Endothelial cell of umbilical vein (primary cell): ENCODE data around the gene WDR27. TPM values are rescaled to one million over a fixed set of nuclear protein-coding genes. Genes with fewer than 3 reads are reported as not detected.

Source experiments
- BruUV-seq: library from RNA; stranded (reverse); fragments of 400-500 nt; replicated peaks from 2 replicates; lab custom pipeline; 2021; lab: Mats Ljungman, UMichigan
- CTCF ChIA-PET: fragments of 300-600, 350-600 bp; sonication (Branson Sonifier 250); formaldehyde crosslinking; loops from one replicate; lab custom pipeline; 2021; ENCODE audit warnings: antibody characterized with exemption, inconsistent platforms; lab: Charles Lee
- POLR2A ChIA-PET: fragments of 300-600, 350-600 bp; sonication (Branson Sonifier 250); formaldehyde crosslinking; loops from one replicate; lab custom pipeline; 2021; ENCODE audit warnings: antibody characterized with exemption, inconsistent platforms; lab: Charles Lee
- DNase-seq: peaks from one replicate; pipeline ENCODE4 v3.0.0-alpha.2; 2011; ENCODE audit warnings: low read depth, low spot score
- FAIRE-seq: peaks from 2 replicates; lab custom pipeline; 2011; peaks lifted over from hg19 to GRCh38; lab: Jason Lieb, UNC
- H2AFZ ChIP-seq: 2 replicates; pipeline ENCODE4 v1.6.0; 2012; ENCODE audit warnings: low read depth, low read length, control low read depth, inconsistent platforms
- H3K27ac ChIP-seq: 2 replicates; pipeline ENCODE4 v1.5.1; 2011; ENCODE audit warnings: low read depth, mild to moderate bottlenecking, control low read depth, low read length, moderate library complexity; ENCODE audit not compliant: insufficient read depth
- H3K27me3 ChIP-seq, 2 experiments: 2 replicates each; pipeline versions ENCODE4 v1.6.0 to v1.6.1; 2011; ENCODE audit warnings: low read length in 2 of 2, mixed read lengths in 1 of 2; ENCODE audit not compliant: control insufficient read depth in 2 of 2, insufficient read depth in 2 of 2
- H3K36me3 ChIP-seq, 2 experiments: 2 replicates in 1 of 2; 3 replicates in 1 of 2; pipeline ENCODE4 v1.5.1; 2011; ENCODE audit warnings: low read length in 2 of 2, mild to moderate bottlenecking in 1 of 2, moderate library complexity in 1 of 2; ENCODE audit not compliant: control insufficient read depth in 2 of 2, insufficient read depth in 2 of 2; ENCODE audit errors: extremely low read depth in 1 of 2
- H3K4me1 ChIP-seq: 3 replicates; pipeline ENCODE4 v1.5.1; 2011; ENCODE audit warnings: mild to moderate bottlenecking, low read length; ENCODE audit not compliant: control insufficient read depth, insufficient read depth; ENCODE audit errors: extremely low read depth
- H3K4me2 ChIP-seq: 2 replicates; pipeline ENCODE4 v1.6.1; 2011; ENCODE audit warnings: low read length, control low read depth, mixed read lengths; ENCODE audit not compliant: insufficient read depth
- H3K4me3 ChIP-seq, 3 experiments: fragments of 200-600 bp in 1 of 3; sonication (generic), shearing (Covaris generic) in 1 of 3; replicated peaks in 1 of 3; 2 replicates each; pipeline ENCODE4 v1.5.1; 2011 to 2016; ENCODE audit warnings: control low read depth in 3 of 3, low read length in 3 of 3, mild to moderate bottlenecking in 2 of 3, inconsistent platforms in 1 of 3, low read depth in 1 of 3, moderate library complexity in 1 of 3; ENCODE audit not compliant: insufficient read depth in 1 of 3
- H3K79me2 ChIP-seq: 2 replicates; pipeline ENCODE4 v1.6.0; 2012; ENCODE audit warnings: low read length, inconsistent platforms; ENCODE audit not compliant: control insufficient read depth, insufficient read depth
- H3K9ac ChIP-seq: replicated peaks from 2 replicates; pipeline ENCODE3; 2011; ENCODE audit warnings: low read length, control low read depth; ENCODE audit not compliant: insufficient read depth; ENCODE audit errors: extremely low read depth
- H3K9me1 ChIP-seq: replicated peaks from 3 replicates; pipeline ENCODE4 v1.6.0; 2011; ENCODE audit warnings: mild to moderate bottlenecking, low read length; ENCODE audit not compliant: control insufficient read depth, insufficient read depth; ENCODE audit errors: extremely low read depth
- H3K9me3 ChIP-seq: replicated peaks from 2 replicates; pipeline ENCODE4 v1.5.1; 2012; ENCODE audit warnings: low read length, inconsistent platforms; ENCODE audit not compliant: control insufficient read depth, insufficient read depth
- H4K20me1 ChIP-seq: replicated peaks from 2 replicates; pipeline ENCODE3; 2011; ENCODE audit warnings: mild to moderate bottlenecking, low read length; ENCODE audit not compliant: control insufficient read depth, insufficient read depth; ENCODE audit errors: extremely low read depth
- CTCF ChIP-seq, 2 donors: IDR thresholded peaks; 1 replicate in 1 of 2; 2 replicates in 1 of 2; pipeline ENCODE4 v1.5.1; 2011; ENCODE audit warnings: low read length in 2 of 2, mild to moderate bottlenecking in 2 of 2, moderate library complexity in 2 of 2, control low read depth in 1 of 2, inconsistent platforms in 1 of 2, low read depth in 1 of 2; ENCODE audit not compliant: insufficient read depth in 1 of 2; ENCODE audit errors: extremely low read depth in 1 of 2
- EZH2 ChIP-seq: IDR thresholded peaks from 2 replicates; pipeline ENCODE4 v1.6.1; 2012; ENCODE audit warnings: borderline replicate concordance, low read depth, mild to moderate bottlenecking, moderate library complexity, low read length, inconsistent platforms; ENCODE audit not compliant: severe bottlenecking
- FOS ChIP-seq: IDR thresholded peaks from 2 replicates; pipeline ENCODE4 v1.6.1; 2011; ENCODE audit warnings: mild to moderate bottlenecking, low read length, moderate library complexity, borderline replicate concordance; ENCODE audit not compliant: insufficient read depth
- GATA2 ChIP-seq: IDR thresholded peaks from 2 replicates; pipeline ENCODE4 v1.7.0; 2011; ENCODE audit warnings: low read depth, mild to moderate bottlenecking, moderate library complexity, mixed read lengths, low read length; ENCODE audit not compliant: insufficient read length, insufficient read depth
- JUN ChIP-seq: IDR thresholded peaks from 2 replicates; pipeline ENCODE4 v1.6.1; 2011; ENCODE audit warnings: borderline replicate concordance, low read depth; ENCODE audit not compliant: insufficient read length, insufficient read depth
- MYC ChIP-seq: IDR thresholded peaks from one replicate; pipeline ENCODE4 v1.6.1; 2011; ENCODE audit warnings: mild to moderate bottlenecking, low read depth, low read length
- POLR2A ChIP-seq: IDR thresholded peaks from 2 replicates; pipeline ENCODE4 v1.6.1; 2012; ENCODE audit warnings: low read depth, mild to moderate bottlenecking, control low read depth, low read length
- POLR2AphosphoS5 ChIP-seq: IDR thresholded peaks from 2 replicates; pipeline ENCODE4 v1.6.1; 2012; ENCODE audit warnings: low read depth, mild to moderate bottlenecking, control low read depth, low read length, moderate library complexity; ENCODE audit not compliant: insufficient read depth
- dilution Hi-C: fragments of 300-500 bp; cut with MboI; formaldehyde crosslinking; loops from one replicate; pipeline ENCODE4 v1.15.0; 2019; ENCODE audit warnings: low sequenced_read_pairs; ENCODE audit not compliant: extremely low pct_ligation_motif_present
- intact Hi-C: fragments of 100-400 bp; cut with micrococcal nuclease; formaldehyde crosslinking; loops from one replicate; pipeline ENCODE4 v1.10.0; 2022
- polyA plus RNA-seq, 4 experiments: library from polyadenylated mRNA; depleted of rRNA in 3 of 4; stranded (reverse) in 3 of 4; unstranded in 1 of 4; fragments of >200 nt; gene quantifications; 2 replicates each; pipeline versions ENCODE4 v1.2.1 to v1.2.3, GENCODE V29; 2011 to 2012; ENCODE audit warnings: missing spikeins in 1 of 4
- total RNA-seq: library from RNA; stranded (reverse); gene quantifications from 2 replicates; pipeline ENCODE4 v1.2.3, GENCODE V29; 2021
- TF ChIP-seq, protein P1 (sequence below): IDR thresholded peaks from 2 replicates; pipeline ENCODE4 v1.6.1; 2011; ENCODE audit not compliant: insufficient read depth, insufficient read length

The WDR27 gene
- total and polyA plus RNA-seq, 2 donors (not counting 3 experiments of a cell fraction or from before 2014, with no cell fraction given), result 60.1 to 69.7 TPM

GRCh38 chr6:169626169-169626568 lies 75.7 kb downstream of the WDR27 start:
- dilution Hi-C loops (no loop called here), intact Hi-C loops (no loop called here)
- no peak overlapping the region for H3K4me3 ChIP-seq
- H3K27me3 ChIP-seq, result no peaks in the 10 kb centered on the region
- H3K4me1 ChIP-seq, result no peaks in the 10 kb centered on the region
- no peaks in the 10 kb centered on the region for H4K20me1 ChIP-seq
- FAIRE-seq (no peak), DNase-seq (no peak)
- H3K79me2 ChIP-seq, result no peaks in the 10 kb centered on the region
- no peak for TF ChIP-seq POLR2AphosphoS5
- TF ChIP-seq, protein P1, sequence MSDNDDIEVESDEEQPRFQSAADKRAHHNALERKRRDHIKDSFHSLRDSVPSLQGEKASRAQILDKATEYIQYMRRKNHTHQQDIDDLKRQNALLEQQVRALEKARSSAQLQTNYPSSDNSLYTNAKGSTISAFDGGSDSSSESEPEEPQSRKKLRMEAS, result no peak
- TF ChIP-seq CTCF (IDR thresholded peaks at IDR 0.05; ENCODE audit: extremely low read depth in 1 of 2, insufficient read depth in 1 of 2, low read depth in 1 of 2, low read length in 2 of 2), result no peak
- no peak for TF ChIP-seq POLR2A
- no peak for TF ChIP-seq EZH2
- no peak for TF ChIP-seq GATA2
- TF ChIP-seq JUN, result no peak
- TF ChIP-seq FOS, result no peak
- TF ChIP-seq MYC, result no peak
- H3K36me3 ChIP-seq, result peaks cover 0 to 6% of the 10 kb centered on the region in 2 experiments
- H2AFZ ChIP-seq, result no peak overlapping the region
- BruUV-seq, result no TSS peak
- no peak overlapping the region for H3K9ac ChIP-seq
- H3K9me3 ChIP-seq, result no peaks in the 10 kb centered on the region
- no peak overlapping the region for H3K4me2 ChIP-seq
- CTCF ChIA-PET, result no interaction called here
- H3K9me1 ChIP-seq, result no peaks in the 10 kb centered on the region
- no peak overlapping the region for H3K27ac ChIP-seq
- POLR2A ChIA-PET, result no interaction called here
